Right hindlimb (tissue), 1 donor: ENCODE measurements around the gene MPV17.
A peak's percentile ranks its signal among the peaks of the same experiment; 100 is the strongest.
"Not testable (repeated sequence)": the region's sequence is repeated elsewhere in the genome, so short reads cannot be mapped to it uniquely, and the experiment has no call there.

ENCODE experiments used
- DNase-seq: peaks from one replicate; pipeline ENCODE4 v3.0.0-alpha.2; 2018

Gene MPV17

DNA sequence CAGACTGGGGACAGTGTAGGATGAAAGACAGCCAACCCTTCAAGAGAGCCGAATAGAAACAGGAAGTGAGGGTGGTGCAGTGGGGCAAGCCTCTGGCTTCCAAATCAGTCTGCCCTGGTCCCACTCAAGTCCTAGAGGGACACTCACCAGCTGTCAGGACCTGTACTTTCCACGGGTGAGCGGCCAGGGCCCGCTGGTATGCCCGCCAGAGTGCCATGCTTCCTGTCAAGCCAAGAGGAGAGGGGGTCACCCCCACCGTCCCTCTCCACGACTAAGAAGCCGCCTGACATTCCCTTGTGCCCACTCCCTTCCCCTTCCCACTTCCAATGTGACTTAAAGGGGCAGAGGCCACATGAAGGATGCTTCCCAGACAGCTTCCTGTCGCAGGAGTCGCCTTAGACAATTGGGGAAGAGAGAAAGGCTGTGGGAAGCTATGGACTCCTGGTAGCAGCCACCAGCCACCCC, 564 bp downstream of the MPV17 start:
- DNase-seq: no peak

GRCh38 chr2:27320958-27321543, 1.8 kb downstream of the MPV17 start:
- DNase-seq: peak; percentile 31

- not testable (repeated sequence) for DNase-seq
These were observed 3.1 kb downstream of the MPV17 start for GRCh38 chr2:27319839-27320238.

- no peak for DNase-seq
These were observed 6.1 kb downstream of the MPV17 start for GRCh38 chr2:27316655-27317412.

DNA sequence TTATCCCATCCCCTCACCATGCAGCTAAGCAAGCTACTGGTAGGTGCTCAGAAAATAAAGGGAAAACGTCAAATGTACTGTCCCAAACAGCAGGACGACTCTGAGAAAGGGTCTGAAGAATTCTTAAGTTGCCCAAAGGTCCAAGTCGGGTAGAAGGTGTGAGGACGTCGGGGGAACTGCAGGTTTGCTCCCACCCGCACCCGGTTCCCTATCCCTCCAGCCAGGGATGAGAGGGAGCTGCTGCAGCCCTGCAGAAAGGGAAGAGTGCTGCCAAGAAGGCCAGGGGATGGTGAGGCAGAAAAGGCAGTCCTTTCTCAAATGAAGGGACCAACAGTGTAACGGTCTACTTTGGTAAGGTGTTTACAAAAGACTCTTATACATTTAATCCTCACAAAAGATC, 7.8 kb downstream of the MPV17 start:
- DNase-seq: no peak

DNA sequence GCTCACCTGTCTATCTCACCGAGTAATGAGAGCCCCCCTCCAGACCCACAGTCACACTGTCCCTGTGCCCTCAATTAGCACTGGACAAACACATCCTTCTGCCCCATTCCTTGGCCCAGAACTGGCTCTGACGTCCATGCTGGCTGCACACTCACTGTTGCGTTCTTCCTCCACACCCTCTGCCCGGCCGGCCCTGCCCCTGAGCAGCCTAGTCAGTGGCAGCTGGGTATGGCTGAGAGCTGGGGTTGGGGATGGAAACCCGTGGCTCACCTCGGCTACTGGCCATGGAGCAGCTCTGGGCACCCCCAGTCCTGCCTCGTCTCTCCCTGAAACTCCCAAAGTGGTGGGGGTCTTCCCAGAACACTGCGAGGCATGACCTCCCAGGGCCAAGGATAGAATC, 8.2 kb downstream of the MPV17 start:
- no peak for DNase-seq

DNA sequence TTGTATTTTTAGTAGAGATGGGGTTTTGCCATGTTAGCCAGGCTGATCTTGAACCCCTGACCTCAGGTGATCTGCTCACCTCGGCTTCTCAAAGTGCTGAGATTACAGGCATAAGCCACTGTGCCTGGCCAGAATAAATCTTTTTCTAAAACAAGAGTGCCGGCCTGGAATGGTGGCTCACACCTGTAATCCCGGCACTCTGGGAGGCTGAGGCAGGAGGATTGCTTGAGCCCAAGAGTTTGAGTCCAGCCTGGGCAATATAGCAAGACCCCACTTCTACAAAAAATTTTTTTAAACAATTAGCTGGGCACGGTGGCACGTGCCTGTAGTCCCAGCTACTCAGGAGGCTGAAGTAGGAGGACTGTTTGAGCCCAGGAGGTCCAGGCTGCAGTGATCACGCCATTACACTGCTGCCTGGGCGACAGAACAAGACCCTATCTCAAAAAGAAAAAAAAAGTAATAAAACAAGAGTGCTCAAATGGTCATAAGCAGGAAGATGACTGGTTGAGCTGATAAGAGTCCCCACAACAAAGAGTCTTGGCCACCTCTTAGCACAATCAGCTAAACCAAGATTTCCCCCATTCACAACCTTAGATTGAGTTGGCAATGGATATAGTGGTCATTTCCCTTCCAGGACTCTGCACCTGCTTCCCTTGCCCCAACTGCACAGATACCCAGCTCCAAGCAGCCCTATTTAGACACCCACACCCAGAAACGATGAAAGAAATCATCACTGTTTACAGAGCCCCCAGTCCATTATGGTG, 8.8 kb downstream of the MPV17 start:
- DNase-seq: no peak

GRCh38 chr2:27312152-27312551, 10.7 kb downstream of the MPV17 start:
- DNase-seq: no peak

DNA sequence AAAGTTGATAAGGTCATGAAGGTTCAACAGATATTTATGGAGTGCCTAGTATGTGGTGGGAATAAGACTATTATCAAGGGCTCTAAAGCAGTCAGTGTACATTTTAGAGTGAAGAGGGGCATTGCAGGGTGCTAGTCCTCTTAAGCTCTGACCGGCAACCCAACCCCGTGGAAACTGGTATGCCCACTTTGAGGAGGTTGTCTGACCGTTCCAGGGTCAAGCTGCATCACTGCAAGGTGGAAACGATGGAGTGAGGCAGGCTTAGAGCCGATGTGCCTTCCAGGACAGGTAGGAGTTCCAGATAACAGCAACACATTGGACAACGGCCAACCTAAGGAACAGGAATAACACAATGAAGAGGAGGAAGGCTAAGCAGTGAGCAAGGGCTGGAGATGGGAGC, 13.2 kb downstream of the MPV17 start:
- no peak for DNase-seq

- DNase-seq: peak; percentile 80
These were observed 14.5 kb downstream of the MPV17 start, which contains the start of gene UCN for GRCh38 chr2:27308359-27308881. TSS of gene UCN (minus strand) at chr2:27308445. CDS start at chr2:27307895, 550 bp downstream.

DNA sequence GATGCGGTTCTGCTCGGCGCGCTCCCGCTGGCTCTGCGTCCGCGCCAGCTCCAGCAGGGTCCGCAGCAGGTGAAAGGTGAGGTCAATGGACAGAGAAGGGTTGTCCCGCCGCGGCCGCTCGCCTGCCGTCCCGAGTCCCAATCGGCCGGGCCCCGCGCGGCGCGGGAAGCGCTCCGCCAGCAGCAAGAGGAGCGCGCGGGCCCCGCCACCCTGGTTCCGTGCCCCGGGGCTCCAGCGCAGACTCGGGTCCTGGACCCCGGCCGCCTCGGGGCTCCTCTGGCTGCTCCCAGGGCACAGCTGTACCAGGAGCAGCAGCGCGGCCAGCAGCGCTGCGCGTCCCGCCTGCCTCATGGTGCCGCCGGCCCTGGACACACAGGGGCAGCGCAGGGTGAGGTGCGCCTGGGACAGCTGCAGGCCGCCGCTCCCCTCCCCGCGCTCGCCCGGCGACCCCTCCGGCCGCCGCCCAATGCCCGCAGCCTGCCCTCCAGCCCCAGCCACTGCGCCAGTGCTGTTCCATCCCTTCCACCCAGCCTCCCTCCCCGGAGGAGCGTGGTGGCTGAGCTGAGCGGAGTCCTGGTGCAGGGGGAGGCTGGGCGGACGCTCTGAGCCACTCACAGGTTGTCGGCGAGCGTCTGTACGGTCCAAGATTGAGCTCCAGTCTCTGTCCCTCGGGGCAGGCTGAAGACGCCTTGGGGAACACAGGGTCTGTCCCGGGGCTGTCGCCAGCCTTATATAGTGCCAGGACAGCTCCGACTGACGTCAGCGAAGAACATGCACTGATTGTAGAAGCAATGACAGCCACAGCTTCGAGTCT, 15.1 kb downstream of the MPV17 start:
- no peak for DNase-seq

DNA sequence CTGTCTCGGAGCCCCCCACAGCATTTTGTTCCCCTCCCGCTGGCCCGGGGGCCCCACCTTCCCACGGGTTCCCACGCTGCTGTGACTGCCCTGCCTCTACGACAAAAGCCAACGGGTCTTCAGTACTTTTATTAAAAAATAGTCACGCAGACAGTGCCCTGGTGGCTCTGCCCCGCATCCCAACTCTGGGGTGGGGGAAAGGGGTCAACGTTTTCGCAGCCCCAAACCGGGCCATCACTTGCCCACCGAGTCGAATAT, 15.7 kb downstream of the MPV17 start:
- DNase-seq: no peak

GRCh38 chr2:27306573-27307286, 16.2 kb downstream of the MPV17 start:
- no peak for DNase-seq

- no peak for DNase-seq
These were observed 16.8 kb downstream of the MPV17 start for GRCh38 chr2:27306136-27306535.

- DNase-seq: no peak
These were observed 17.4 kb downstream of the MPV17 start for GRCh38 chr2:27305516-27305915.

- DNase-seq: no peak
These were observed 18.2 kb downstream of the MPV17 start for GRCh38 chr2:27304488-27305240.

- DNase-seq: no peak
These were observed 19.5 kb downstream of the MPV17 start for GRCh38 chr2:27303093-27304025.

GRCh38 chr2:27300606-27301005, 22.3 kb downstream of the MPV17 start:
- DNase-seq: not testable (repeated sequence)

GRCh38 chr2:27298391-27299080, 24.4 kb downstream of the MPV17 start:
- DNase-seq: no peak

DNA sequence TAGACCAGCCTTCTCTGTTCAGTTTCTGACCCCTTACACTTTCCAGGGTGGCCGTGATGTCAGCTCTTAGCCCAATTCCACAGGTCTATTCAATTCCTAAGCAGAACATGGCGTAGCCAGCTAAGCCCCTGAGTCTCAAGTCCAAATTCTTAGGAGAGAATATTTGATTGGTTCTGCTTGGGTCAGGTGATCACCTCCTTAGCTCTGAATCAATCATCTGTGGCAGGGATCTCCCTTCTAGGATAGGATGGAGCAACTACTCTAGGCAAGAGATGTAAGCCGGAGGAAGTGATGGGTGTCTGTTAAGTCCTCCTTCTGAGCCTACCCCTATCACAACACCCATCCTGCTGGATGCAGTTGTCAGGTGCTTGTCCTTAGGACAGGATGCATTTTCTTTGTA, 25.7 kb downstream of the MPV17 start:
- no peak for DNase-seq
